ENCODE data around the gene DMAC2. TPM values are rescaled to one million over a fixed set of nuclear protein-coding genes. Genes with fewer than 3 reads are reported as not detected.
A peak's percentile ranks its signal among the peaks of the same experiment; 100 is the strongest.

The DMAC2 gene
- total and polyA plus RNA-seq, 2 of the 13 experiments (the other 11 are each of a cell fraction or from before 2014, with no cell fraction given) = 39.0 to 66.0 TPM

DNA sequence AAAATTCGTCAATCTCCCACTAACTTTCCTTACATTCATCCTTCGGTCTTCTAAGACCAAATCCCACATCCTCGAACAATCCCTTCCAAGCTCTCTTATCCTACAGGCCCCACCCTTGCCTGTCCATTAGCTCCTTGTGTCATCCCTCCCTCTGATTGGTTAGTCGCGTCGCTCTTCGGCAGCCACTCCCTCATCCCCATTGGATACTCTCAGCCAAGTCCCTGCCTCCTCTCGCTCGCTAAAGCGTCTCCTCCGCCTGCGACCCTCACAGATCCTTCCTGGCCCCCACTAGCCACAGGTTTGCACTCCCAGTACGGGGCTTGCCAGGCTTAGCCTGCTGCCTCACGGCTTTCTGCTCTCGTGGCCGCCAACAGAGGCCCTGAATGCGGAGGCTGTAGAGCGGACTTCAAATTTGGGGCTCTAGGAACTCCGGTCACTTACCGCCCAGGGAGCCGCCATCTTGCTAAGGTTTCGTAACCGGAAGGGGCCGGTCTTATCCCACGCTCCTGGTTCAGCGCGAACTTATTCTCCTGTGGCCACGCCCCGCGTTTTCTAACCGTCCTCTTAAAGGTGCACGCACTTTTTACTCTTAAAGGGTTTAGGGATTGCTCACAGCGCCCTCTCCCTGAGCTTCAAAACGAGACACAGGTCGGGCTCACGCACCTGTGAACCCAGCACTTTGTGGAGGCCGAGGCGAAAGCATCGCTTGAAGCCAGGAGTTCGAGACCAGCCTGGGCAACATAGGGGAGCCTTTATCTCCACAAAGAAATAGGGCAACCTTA is at the start of gene DMAC2 (continued):
- TF ChIP-seq ADNP (CRISPR knock-in tag; IDR thresholded peaks at IDR 0.05) (peak; percentile 97), ZBTB7A (CRISPR knock-in tag; IDR thresholded peaks at IDR 0.05) (peak; percentile 90), TSC22D2 (CRISPR knock-in tag; IDR thresholded peaks at IDR 0.05; ENCODE audit: borderline replicate concordance) (no peak; the same call in 1 of the 2 replicates)
- TF ChIP-seq, protein P1, sequence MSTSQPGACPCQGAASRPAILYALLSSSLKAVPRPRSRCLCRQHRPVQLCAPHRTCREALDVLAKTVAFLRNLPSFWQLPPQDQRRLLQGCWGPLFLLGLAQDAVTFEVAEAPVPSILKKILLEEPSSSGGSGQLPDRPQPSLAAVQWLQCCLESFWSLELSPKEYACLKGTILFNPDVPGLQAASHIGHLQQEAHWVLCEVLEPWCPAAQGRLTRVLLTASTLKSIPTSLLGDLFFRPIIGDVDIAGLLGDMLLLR (CRISPR knock-in tag; IDR thresholded peaks at IDR 0.05) = no peak
- TF ChIP-seq, protein P2, sequence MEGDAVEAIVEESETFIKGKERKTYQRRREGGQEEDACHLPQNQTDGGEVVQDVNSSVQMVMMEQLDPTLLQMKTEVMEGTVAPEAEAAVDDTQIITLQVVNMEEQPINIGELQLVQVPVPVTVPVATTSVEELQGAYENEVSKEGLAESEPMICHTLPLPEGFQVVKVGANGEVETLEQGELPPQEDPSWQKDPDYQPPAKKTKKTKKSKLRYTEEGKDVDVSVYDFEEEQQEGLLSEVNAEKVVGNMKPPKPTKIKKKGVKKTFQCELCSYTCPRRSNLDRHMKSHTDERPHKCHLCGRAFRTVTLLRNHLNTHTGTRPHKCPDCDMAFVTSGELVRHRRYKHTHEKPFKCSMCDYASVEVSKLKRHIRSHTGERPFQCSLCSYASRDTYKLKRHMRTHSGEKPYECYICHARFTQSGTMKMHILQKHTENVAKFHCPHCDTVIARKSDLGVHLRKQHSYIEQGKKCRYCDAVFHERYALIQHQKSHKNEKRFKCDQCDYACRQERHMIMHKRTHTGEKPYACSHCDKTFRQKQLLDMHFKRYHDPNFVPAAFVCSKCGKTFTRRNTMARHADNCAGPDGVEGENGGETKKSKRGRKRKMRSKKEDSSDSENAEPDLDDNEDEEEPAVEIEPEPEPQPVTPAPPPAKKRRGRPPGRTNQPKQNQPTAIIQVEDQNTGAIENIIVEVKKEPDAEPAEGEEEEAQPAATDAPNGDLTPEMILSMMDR (CRISPR knock-in tag; IDR thresholded peaks at IDR 0.05) = peak; percentile 83
- TF ChIP-seq, protein P3, sequence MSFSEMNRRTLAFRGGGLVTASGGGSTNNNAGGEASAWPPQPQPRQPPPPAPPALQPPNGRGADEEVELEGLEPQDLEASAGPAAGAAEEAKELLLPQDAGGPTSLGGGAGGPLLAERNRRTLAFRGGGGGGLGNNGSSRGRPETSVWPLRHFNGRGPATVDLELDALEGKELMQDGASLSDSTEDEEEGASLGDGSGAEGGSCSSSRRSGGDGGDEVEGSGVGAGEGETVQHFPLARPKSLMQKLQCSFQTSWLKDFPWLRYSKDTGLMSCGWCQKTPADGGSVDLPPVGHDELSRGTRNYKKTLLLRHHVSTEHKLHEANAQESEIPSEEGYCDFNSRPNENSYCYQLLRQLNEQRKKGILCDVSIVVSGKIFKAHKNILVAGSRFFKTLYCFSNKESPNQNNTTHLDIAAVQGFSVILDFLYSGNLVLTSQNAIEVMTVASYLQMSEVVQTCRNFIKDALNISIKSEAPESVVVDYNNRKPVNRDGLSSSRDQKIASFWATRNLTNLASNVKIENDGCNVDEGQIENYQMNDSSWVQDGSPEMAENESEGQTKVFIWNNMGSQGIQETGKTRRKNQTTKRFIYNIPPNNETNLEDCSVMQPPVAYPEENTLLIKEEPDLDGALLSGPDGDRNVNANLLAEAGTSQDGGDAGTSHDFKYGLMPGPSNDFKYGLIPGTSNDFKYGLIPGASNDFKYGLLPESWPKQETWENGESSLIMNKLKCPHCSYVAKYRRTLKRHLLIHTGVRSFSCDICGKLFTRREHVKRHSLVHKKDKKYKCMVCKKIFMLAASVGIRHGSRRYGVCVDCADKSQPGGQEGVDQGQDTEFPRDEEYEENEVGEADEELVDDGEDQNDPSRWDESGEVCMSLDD (CRISPR knock-in tag; IDR thresholded peaks at IDR 0.05; ENCODE audit: borderline replicate concordance) = no peak
- TF ChIP-seq, protein P4, sequence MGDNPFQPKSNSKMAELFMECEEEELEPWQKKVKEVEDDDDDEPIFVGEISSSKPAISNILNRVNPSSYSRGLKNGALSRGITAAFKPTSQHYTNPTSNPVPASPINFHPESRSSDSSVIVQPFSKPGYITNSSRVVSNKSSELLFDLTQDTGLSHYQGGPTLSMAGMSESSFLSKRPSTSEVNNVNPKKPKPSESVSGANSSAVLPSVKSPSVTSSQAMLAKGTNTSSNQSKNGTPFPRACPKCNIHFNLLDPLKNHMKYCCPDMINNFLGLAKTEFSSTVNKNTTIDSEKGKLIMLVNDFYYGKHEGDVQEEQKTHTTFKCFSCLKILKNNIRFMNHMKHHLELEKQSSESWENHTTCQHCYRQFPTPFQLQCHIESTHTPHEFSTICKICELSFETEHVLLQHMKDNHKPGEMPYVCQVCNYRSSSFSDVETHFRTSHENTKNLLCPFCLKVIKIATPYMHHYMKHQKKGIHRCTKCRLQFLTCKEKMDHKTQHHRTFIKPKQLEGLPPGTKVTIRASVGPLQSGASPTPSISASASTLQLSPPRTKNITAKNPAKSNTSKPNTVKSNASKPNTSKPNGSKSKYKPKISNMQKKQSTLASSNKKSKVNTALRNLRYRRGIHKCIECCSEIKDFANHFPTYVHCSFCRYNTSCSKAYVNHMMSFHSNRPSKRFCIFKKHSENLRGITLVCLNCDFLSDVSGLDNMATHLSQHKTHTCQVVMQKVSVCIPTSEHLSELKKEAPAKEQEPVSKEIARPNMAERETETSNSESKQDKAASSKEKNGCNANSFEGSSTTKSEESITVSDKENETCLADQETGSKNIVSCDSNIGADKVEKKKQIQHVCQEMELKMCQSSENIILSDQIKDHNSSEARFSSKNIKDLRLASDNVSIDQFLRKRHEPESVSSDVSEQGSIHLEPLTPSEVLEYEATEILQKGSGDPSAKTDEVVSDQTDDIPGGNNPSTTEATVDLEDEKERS (CRISPR knock-in tag; IDR thresholded peaks at IDR 0.05) = no peak
- TF ChIP-seq, protein P5, sequence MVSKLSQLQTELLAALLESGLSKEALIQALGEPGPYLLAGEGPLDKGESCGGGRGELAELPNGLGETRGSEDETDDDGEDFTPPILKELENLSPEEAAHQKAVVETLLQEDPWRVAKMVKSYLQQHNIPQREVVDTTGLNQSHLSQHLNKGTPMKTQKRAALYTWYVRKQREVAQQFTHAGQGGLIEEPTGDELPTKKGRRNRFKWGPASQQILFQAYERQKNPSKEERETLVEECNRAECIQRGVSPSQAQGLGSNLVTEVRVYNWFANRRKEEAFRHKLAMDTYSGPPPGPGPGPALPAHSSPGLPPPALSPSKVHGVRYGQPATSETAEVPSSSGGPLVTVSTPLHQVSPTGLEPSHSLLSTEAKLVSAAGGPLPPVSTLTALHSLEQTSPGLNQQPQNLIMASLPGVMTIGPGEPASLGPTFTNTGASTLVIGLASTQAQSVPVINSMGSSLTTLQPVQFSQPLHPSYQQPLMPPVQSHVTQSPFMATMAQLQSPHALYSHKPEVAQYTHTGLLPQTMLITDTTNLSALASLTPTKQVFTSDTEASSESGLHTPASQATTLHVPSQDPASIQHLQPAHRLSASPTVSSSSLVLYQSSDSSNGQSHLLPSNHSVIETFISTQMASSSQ (IDR thresholded peaks at IDR 0.05; ENCODE audit: low read depth) = no peak
- TF ChIP-seq, protein P5 (CRISPR knock-in tag; IDR thresholded peaks at IDR 0.05; ENCODE audit: borderline replicate concordance) = peak; percentile 63; the same call in 1 of the 2 replicates

Measured in HepG2 (cell line).